Mammary epithelial cell (primary cell): ENCODE measurements around the gene MITD1.

Experiments used
- CTCF ChIP-seq, 2 donors: IDR thresholded peaks in 1 of 2; conservative IDR thresholded peaks in 1 of 2; 2 replicates each; pipeline ENCODE4 v1.5.1; 2011 to 2012; ENCODE audit warnings: inconsistent platforms in 2 of 2, low read length in 2 of 2, mild to moderate bottlenecking in 2 of 2, control low read depth in 1 of 2, low read depth in 1 of 2; ENCODE audit not compliant: insufficient read depth in 1 of 2; ENCODE audit errors: extremely low read depth in 1 of 2
- EZH2 ChIP-seq: IDR thresholded peaks from 2 replicates; pipeline ENCODE4 v1.6.1; 2012; ENCODE audit warnings: low read length, inconsistent platforms, borderline replicate concordance

- TF ChIP-seq CTCF (conservative IDR thresholded peaks at IDR 0.05 in 1 of 2, IDR thresholded peaks at IDR 0.05 in 1 of 2; ENCODE audit: extremely low read depth in 1 of 2, insufficient read depth in 1 of 2, low read depth in 1 of 2, low read length in 2 of 2) (no peak), EZH2 (no peak)
Observed at GRCh38 chr2:99198103-99198841, 17.4 kb upstream of the MITD1 start.
